Astrocyte (in vitro differentiated cells and primary cell): Measurements from ENCODE around the gene HMX1. TPM values are rescaled to one million over a fixed set of nuclear protein-coding genes. Genes with fewer than 3 reads are reported as not detected.

Experiments used
- DNase-seq: peaks from one replicate; pipeline ENCODE4 v3.0.0-alpha.2; 2010; ENCODE audit warnings: low read depth
- FAIRE-seq: peaks from 2 replicates; lab custom pipeline; 2011; peaks lifted over from hg19 to GRCh38; lab: Jason Lieb, UNC
- H2AFZ ChIP-seq: 2 replicates; pipeline ENCODE4 v1.6.0; 2012; ENCODE audit warnings: low read depth, low read length, inconsistent platforms
- H3K27ac ChIP-seq: 2 replicates; pipeline ENCODE4 v1.5.1; 2011; ENCODE audit warnings: low read depth, low read length, inconsistent platforms
- H3K27me3 ChIP-seq: 2 replicates; pipeline ENCODE4 v1.6.0; 2011; ENCODE audit warnings: low read length, inconsistent platforms; ENCODE audit not compliant: insufficient read depth
- H3K36me3 ChIP-seq: 2 replicates; pipeline ENCODE4 v1.5.1; 2011; ENCODE audit warnings: low read length, inconsistent platforms; ENCODE audit not compliant: insufficient read depth
- H3K4me1 ChIP-seq: 2 replicates; pipeline ENCODE4 v1.5.1; 2011; ENCODE audit warnings: low read length, inconsistent platforms; ENCODE audit not compliant: insufficient read depth
- H3K4me2 ChIP-seq: 2 replicates; pipeline ENCODE4 v1.6.0; 2012; ENCODE audit warnings: low read length, inconsistent platforms
- H3K4me3 ChIP-seq: 2 replicates; pipeline ENCODE4 v1.5.1; 2011; ENCODE audit warnings: low read depth, mild to moderate bottlenecking, low read length, inconsistent platforms; ENCODE audit not compliant: insufficient read depth
- H3K79me2 ChIP-seq: 2 replicates; pipeline ENCODE4 v1.6.0; 2012; ENCODE audit warnings: mild to moderate bottlenecking, low read length, inconsistent platforms; ENCODE audit not compliant: insufficient read depth
- H3K9ac ChIP-seq: 2 replicates; pipeline ENCODE4 v1.6.0; 2012; ENCODE audit warnings: mild to moderate bottlenecking, low read length, inconsistent platforms
- H3K9me3 ChIP-seq: 2 replicates; pipeline ENCODE4 v1.5.1; 2012; ENCODE audit warnings: low read depth, mild to moderate bottlenecking, low read length, inconsistent platforms; ENCODE audit not compliant: insufficient read depth
- H4K20me1 ChIP-seq: 2 replicates; pipeline ENCODE4 v1.6.0; 2012; ENCODE audit warnings: low read length, inconsistent platforms; ENCODE audit not compliant: insufficient read depth
- H3K27ac Mint-ChIP-seq: one replicate; pipeline ENCODE4 v1.8.0; 2021; ENCODE audit warnings: mild to moderate bottlenecking, mixed read lengths; ENCODE audit not compliant: unreplicated experiment
- H3K27me3 Mint-ChIP-seq: one replicate; pipeline ENCODE4 v1.8.0; 2021; ENCODE audit warnings: low read depth, mixed read lengths; ENCODE audit not compliant: unreplicated experiment
- H3K36me3 Mint-ChIP-seq: one replicate; pipeline ENCODE4 v1.8.0; 2021; ENCODE audit warnings: low read depth, mixed read lengths; ENCODE audit not compliant: unreplicated experiment
- H3K4me1 Mint-ChIP-seq: one replicate; pipeline ENCODE4 v1.8.0; 2021; ENCODE audit warnings: low read depth, mixed read lengths; ENCODE audit not compliant: unreplicated experiment
- H3K4me3 Mint-ChIP-seq: one replicate; pipeline ENCODE4 v1.8.0; 2021; ENCODE audit warnings: mild to moderate bottlenecking, moderate library complexity, mixed read lengths; ENCODE audit not compliant: unreplicated experiment
- H3K9me3 Mint-ChIP-seq: one replicate; pipeline ENCODE4 v1.8.0; 2021; ENCODE audit warnings: mild to moderate bottlenecking, mixed read lengths; ENCODE audit not compliant: unreplicated experiment
- CTCF ChIP-seq: IDR thresholded peaks from 2 replicates; pipeline ENCODE4 v1.5.1; 2011; ENCODE audit warnings: low read depth, mild to moderate bottlenecking, inconsistent platforms, low read length, moderate library complexity; ENCODE audit not compliant: insufficient read depth
- EZH2 ChIP-seq: IDR thresholded peaks from 2 replicates; pipeline ENCODE4 v1.6.1; 2012; ENCODE audit warnings: mild to moderate bottlenecking, low read length, inconsistent platforms; ENCODE audit not compliant: insufficient read depth
- total RNA-seq: library from RNA; stranded (reverse); gene quantifications from 2 replicates; pipeline ENCODE4 v1.2.1, GENCODE V29; 2021

The HMX1 gene
- total RNA-seq, 1 donor from 2014 or later: 0.25 TPM

GRCh38 chr4:8876982-8877779, 5.5 kb upstream of the HMX1 start:
- peaks cover 19% of the 10 kb centered on the region for H3K9me3 Mint-ChIP-seq
- DNase-seq (no peak), FAIRE-seq (no peak)
- Histone ChIP-seq H2AFZ (no peak overlapping the region), H4K20me1 (no peaks in the 10 kb centered on the region), H3K27ac (no peak overlapping the region), H3K4me2 (no peak overlapping the region), H3K9ac (no peak overlapping the region), H3K4me3 (no peak overlapping the region), H3K36me3 (no peaks in the 10 kb centered on the region), H3K4me1 (no peaks in the 10 kb centered on the region), H3K27me3 (peaks cover 46% of the 10 kb centered on the region), H3K79me2 (no peaks in the 10 kb centered on the region), H3K9me3 (no peaks in the 10 kb centered on the region)
- no peak overlapping the region for H3K4me3 Mint-ChIP-seq
- peaks cover 89% of the 10 kb centered on the region for H3K27me3 Mint-ChIP-seq
- H3K27ac Mint-ChIP-seq: no peak overlapping the region
- no peak for TF ChIP-seq CTCF
- TF ChIP-seq EZH2: no peak
- H3K36me3 Mint-ChIP-seq: peaks cover 3% of the 10 kb centered on the region
- H3K4me1 Mint-ChIP-seq: no peaks in the 10 kb centered on the region

GRCh38 chr4:8874896-8875680, 3.4 kb upstream of the HMX1 start:
- TF ChIP-seq EZH2 (no peak), CTCF (no peak)
- no peak overlapping the region for H3K9ac ChIP-seq
- H3K36me3 ChIP-seq: no peaks in the 10 kb centered on the region
- DNase-seq: no peak
- H3K79me2 ChIP-seq: no peaks in the 10 kb centered on the region
- no peak for FAIRE-seq
- no peaks in the 10 kb centered on the region for H3K9me3 ChIP-seq
- Mint-ChIP-seq H3K36me3 (peaks cover 3% of the 10 kb centered on the region), H3K27me3 (peaks cover 81% of the 10 kb centered on the region), H3K4me1 (no peaks in the 10 kb centered on the region), H3K27ac (peak overlapping the region; percentile 41), H3K4me3 (no peak overlapping the region), H3K9me3 (peaks cover 21% of the 10 kb centered on the region)
- H3K4me3 ChIP-seq: no peak overlapping the region
- H3K4me1 ChIP-seq: no peaks in the 10 kb centered on the region
- no peak overlapping the region for H2AFZ ChIP-seq
- H3K27me3 ChIP-seq: peaks cover 51% of the 10 kb centered on the region
- H4K20me1 ChIP-seq: no peaks in the 10 kb centered on the region
- no peak overlapping the region for H3K4me2 ChIP-seq
- no peak overlapping the region for H3K27ac ChIP-seq
